Gastroesophageal sphincter (tissue), 3 donors: ENCODE measurements around the gene MOK.

Experiments used
- POLR2A ChIP-seq, 2 donors: fragments of 450-650 bp; IDR thresholded peaks; one replicate each; pipeline ENCODE4 v1.6.1; 2017; ENCODE audit warnings: antibody characterized with exemption in 2 of 2, mild to moderate bottlenecking in 2 of 2, moderate library complexity in 1 of 2
- POLR2AphosphoS5 ChIP-seq: sonication (generic); formaldehyde crosslinking; IDR thresholded peaks from one replicate; pipeline ENCODE4 v1.6.1; 2017; ENCODE audit warnings: antibody characterized with exemption
- TF ChIP-seq, protein P1 (sequence below), 4 experiments: fragments of 200-600 bp in 2 of 4; fragments of 450-650 bp in 2 of 4; sonication (generic) in 1 of 4; IDR thresholded peaks; one replicate each; pipeline ENCODE4 v1.5.1; 2017 to 2019; ENCODE audit warnings: antibody characterized with exemption in 4 of 4, mild to moderate bottlenecking in 2 of 4, moderate library complexity in 2 of 4

DNA sequence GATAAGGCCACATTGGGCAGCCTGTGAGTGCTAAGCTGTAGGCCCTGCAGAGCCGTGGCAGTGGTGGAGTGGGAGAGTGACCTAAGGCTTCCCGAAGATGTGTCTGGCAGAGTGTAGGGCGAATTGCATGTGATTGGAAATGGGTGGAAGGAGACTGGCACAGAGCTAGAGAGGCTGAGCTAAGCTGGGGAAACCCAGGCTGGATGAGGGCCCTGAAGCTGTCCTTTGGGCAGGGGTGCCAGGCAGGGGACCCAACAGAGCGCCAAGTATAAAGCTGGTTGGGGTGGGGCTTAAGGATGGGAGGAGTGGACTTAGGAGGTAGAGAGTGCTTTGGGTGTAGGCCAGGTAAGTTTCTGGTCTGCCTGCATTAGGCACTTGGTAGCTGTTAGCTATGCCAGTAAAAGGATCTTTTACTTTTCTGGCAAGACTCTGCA lies 117.4 kb downstream of the MOK start:
- TF ChIP-seq, protein P1, sequence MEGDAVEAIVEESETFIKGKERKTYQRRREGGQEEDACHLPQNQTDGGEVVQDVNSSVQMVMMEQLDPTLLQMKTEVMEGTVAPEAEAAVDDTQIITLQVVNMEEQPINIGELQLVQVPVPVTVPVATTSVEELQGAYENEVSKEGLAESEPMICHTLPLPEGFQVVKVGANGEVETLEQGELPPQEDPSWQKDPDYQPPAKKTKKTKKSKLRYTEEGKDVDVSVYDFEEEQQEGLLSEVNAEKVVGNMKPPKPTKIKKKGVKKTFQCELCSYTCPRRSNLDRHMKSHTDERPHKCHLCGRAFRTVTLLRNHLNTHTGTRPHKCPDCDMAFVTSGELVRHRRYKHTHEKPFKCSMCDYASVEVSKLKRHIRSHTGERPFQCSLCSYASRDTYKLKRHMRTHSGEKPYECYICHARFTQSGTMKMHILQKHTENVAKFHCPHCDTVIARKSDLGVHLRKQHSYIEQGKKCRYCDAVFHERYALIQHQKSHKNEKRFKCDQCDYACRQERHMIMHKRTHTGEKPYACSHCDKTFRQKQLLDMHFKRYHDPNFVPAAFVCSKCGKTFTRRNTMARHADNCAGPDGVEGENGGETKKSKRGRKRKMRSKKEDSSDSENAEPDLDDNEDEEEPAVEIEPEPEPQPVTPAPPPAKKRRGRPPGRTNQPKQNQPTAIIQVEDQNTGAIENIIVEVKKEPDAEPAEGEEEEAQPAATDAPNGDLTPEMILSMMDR (IDR thresholded peaks at IDR 0.05), result no peak
- TF ChIP-seq POLR2A (IDR thresholded peaks at IDR 0.05) (no peak), POLR2AphosphoS5 (no peak)
